B cell (primary cell): ENCODE data around the gene FAM234A. TPM values are rescaled to one million over a fixed set of nuclear protein-coding genes. Genes with fewer than 3 reads are reported as not detected.

Experiments used
- ATAC-seq: fragments of 200-7000 bp; cut with Tn5 transposase; one replicate; pipeline ENCODE4 v1.10.0; 2021; ENCODE audit warnings: low read depth, mild to moderate bottlenecking, moderate number of reproducible peaks, moderate library complexity
- CTCF ChIA-PET: fragments of 350-600 bp; sonication (Branson Sonifier 250); formaldehyde crosslinking; loops from one replicate; lab custom pipeline; 2021; ENCODE audit warnings: antibody characterized with exemption, inconsistent platforms; lab: Charles Lee
- POLR2A ChIA-PET: fragments of 350-600 bp; sonication (Branson Sonifier 250); formaldehyde crosslinking; loops from one replicate; lab custom pipeline; 2021; ENCODE audit warnings: antibody characterized with exemption; lab: Charles Lee
- DNase-seq: peaks from one replicate; pipeline ENCODE4 v3.0.0; 2013
- H2AFZ ChIP-seq: 2 replicates; pipeline ENCODE4 v1.6.1; 2012; ENCODE audit warnings: mild to moderate bottlenecking, low read depth, low read length; ENCODE audit not compliant: insufficient read depth, poor library complexity, severe bottlenecking
- H3K27ac ChIP-seq, 2 donors: 1 replicate in 1 of 2; 2 replicates in 1 of 2; pipeline ENCODE4 v1.5.1; 2012 to 2013; ENCODE audit warnings: low read length in 2 of 2, mild to moderate bottlenecking in 2 of 2, moderate library complexity in 1 of 2
- H3K27me3 ChIP-seq, 4 experiments: fragments of 200-600 bp in 1 of 4; sonication (generic) in 1 of 4; replicated peaks in 1 of 4; 1 replicate in 2 of 4; 2 replicates in 2 of 4; pipeline versions ENCODE4 v1.6.1 to v1.7.0; 2013 to 2016; ENCODE audit warnings: low read length in 3 of 4, mild to moderate bottlenecking in 2 of 4, mixed read lengths in 1 of 4, moderate library complexity in 1 of 4; ENCODE audit not compliant: insufficient read depth in 4 of 4, control insufficient read depth in 3 of 4; ENCODE audit errors: control extremely low read depth in 1 of 4
- H3K36me3 ChIP-seq, 2 experiments: replicated peaks in 1 of 2; 1 replicate in 1 of 2; 2 replicates in 1 of 2; pipeline versions ENCODE4 v1.6.1 to v1.7.1; 2013; ENCODE audit warnings: low read length in 1 of 2; ENCODE audit not compliant: insufficient read depth in 2 of 2, control insufficient read depth in 1 of 2; ENCODE audit errors: control extremely low read depth in 1 of 2, extremely low read depth in 1 of 2
- H3K4me1 ChIP-seq, 2 donors: fragments of 200-600 bp in 1 of 2; sonication (generic) in 1 of 2; 1 replicate in 1 of 2; 2 replicates in 1 of 2; pipeline versions ENCODE4 v1.5.1 to v1.6.1; 2013 to 2017; ENCODE audit warnings: low read length in 2 of 2; ENCODE audit not compliant: control insufficient read depth in 2 of 2, insufficient read depth in 2 of 2
- H3K4me2 ChIP-seq: replicated peaks from 2 replicates; pipeline ENCODE3; 2012; ENCODE audit warnings: mild to moderate bottlenecking, low read depth, low read length; ENCODE audit not compliant: poor library complexity, severe bottlenecking
- H3K4me3 ChIP-seq, 5 experiments: fragments of 200-600 bp in 1 of 5; sonication (generic) in 1 of 5; 1 replicate in 3 of 5; 2 replicates in 2 of 5; pipeline versions ENCODE4 v1.5.1 to v1.7.0; 2011 to 2016; ENCODE audit warnings: low read length in 4 of 5, mild to moderate bottlenecking in 4 of 5, low read depth in 2 of 5, control low read depth in 1 of 5, moderate library complexity in 1 of 5; ENCODE audit not compliant: insufficient read depth in 1 of 5; ENCODE audit errors: control extremely low read depth in 1 of 5, extremely low read depth in 1 of 5
- H3K79me2 ChIP-seq: fragments of 200-600 bp; sonication (generic); one replicate; pipeline ENCODE4 v1.6.0; 2016; ENCODE audit warnings: low read length; ENCODE audit not compliant: control insufficient read depth, insufficient read depth
- H3K9ac ChIP-seq: fragments of 200-600 bp; sonication (generic); 2 replicates; pipeline ENCODE4 v1.6.1; 2017; ENCODE audit warnings: mild to moderate bottlenecking, low read length, moderate library complexity
- H3K9me3 ChIP-seq, 3 donors: one replicate each; pipeline versions ENCODE4 v1.6.1 to v1.7.1; 2013; ENCODE audit warnings: low read length in 2 of 3; ENCODE audit not compliant: control insufficient read depth in 2 of 3, insufficient read depth in 1 of 3; ENCODE audit errors: control extremely low read depth in 1 of 3
- H4K20me1 ChIP-seq: 2 replicates; pipeline ENCODE4 v1.6.0; 2012; ENCODE audit warnings: mild to moderate bottlenecking, low read length; ENCODE audit not compliant: insufficient read depth, control insufficient read depth, poor library complexity, severe bottlenecking
- H3K27ac Mint-ChIP-seq: one replicate; pipeline ENCODE4 v1.8.0; 2021; ENCODE audit warnings: mixed read lengths
- H3K27me3 Mint-ChIP-seq: one replicate; pipeline ENCODE4 v1.8.0; 2021; ENCODE audit warnings: mixed read lengths
- H3K4me1 Mint-ChIP-seq: one replicate; pipeline ENCODE4 v1.8.0; 2021; ENCODE audit warnings: mixed read lengths
- H3K4me3 Mint-ChIP-seq: one replicate; pipeline ENCODE4 v1.8.0; 2021; ENCODE audit warnings: mixed read lengths
- H3K9me3 Mint-ChIP-seq: one replicate; pipeline ENCODE4 v1.8.0; 2022; ENCODE audit warnings: mixed read lengths; ENCODE audit not compliant: insufficient read depth
- EZH2 ChIP-seq: IDR thresholded peaks from 2 replicates; pipeline ENCODE4 v1.6.1; 2012; ENCODE audit warnings: borderline replicate concordance, low read depth, mild to moderate bottlenecking, moderate library complexity, low read length; ENCODE audit not compliant: insufficient read depth, poor library complexity, severe bottlenecking
- WGBS: methylation state at CpG from one replicate; pipeline ENCODE4 v1.1.5; 2013; ENCODE audit warnings: missing lambda C conversion rate; ENCODE audit not compliant: insufficient coverage; 5-methylcytosine and 5-hydroxymethylcytosine counted together
- intact Hi-C: fragments of 100-400 bp; cut with micrococcal nuclease; formaldehyde crosslinking; loops from one replicate; pipeline ENCODE4 v1.10.0; 2022
- polyA plus RNA-seq: library from polyadenylated mRNA; depleted of rRNA; stranded (reverse); fragments of >200 nt; gene quantifications from 2 replicates; pipeline ENCODE4 v1.2.3, GENCODE V29; 2012
- total RNA-seq, 2 donors: library from RNA; stranded (reverse); fragments of 120-200 nt in 1 of 2; gene quantifications; 1 replicate in 1 of 2; 2 replicates in 1 of 2; pipeline versions ENCODE4 v1.2.3 to v1.2.4, GENCODE V29; 2013 to 2022
- TF ChIP-seq, protein P1 (sequence below): fragments of 200-600 bp; IDR thresholded peaks from one replicate; pipeline ENCODE4 v1.8.0; 2022; ENCODE audit warnings: antibody characterized with exemption, mild to moderate bottlenecking

Gene FAM234A
- total and polyA plus RNA-seq, 2 donors (not counting 1 experiment from before 2014, with no cell fraction given) = 35.1 to 42.9 TPM

DNA sequence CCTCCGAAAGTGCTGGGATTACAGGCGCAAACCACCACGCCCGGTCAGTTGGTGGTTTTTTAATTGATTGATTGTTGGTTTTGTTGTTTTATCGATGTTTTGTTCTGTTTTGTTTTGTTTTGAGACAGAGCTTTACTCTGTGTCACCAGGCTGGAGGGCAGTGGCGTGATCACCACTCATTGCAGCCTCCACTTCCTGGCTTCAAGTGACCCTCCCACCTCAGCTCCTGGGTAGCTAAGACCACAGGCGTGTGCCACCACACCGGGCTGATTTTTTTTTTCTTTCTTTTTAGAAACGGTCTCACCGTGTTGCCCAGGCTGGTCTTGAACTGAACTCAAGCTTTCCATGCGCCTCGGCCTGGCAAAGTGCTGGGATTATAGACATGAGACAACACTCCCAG, 12.4 kb downstream of the FAM234A start:
- DNase-seq = no peak
- Histone ChIP-seq H3K27ac (no peak overlapping the region), H3K9ac (no peak overlapping the region), H3K4me2 (no peak overlapping the region), H3K9me3 (no peaks in the 10 kb centered on the region), H3K4me3 (no peak overlapping the region), H3K4me1 (peaks cover 0 to 1% of the 10 kb centered on the region in 2 donors), H3K27me3 (no peaks in the 10 kb centered on the region), H2AFZ (no peak overlapping the region), H4K20me1 (peaks cover 10% of the 10 kb centered on the region), H3K36me3 (peaks cover 0 to 6% of the 10 kb centered on the region in 2 experiments), H3K79me2 (peaks cover 67% of the 10 kb centered on the region)
- ChIA-PET POLR2A (no interaction called here), CTCF (no interaction called here)
- WGBS = 93% methylated on average over 8 of the region's 12 CpGs
- Mint-ChIP-seq H3K27ac (no peak overlapping the region), H3K4me3 (no peak overlapping the region), H3K4me1 (peaks cover 5% of the 10 kb centered on the region), H3K9me3 (no peaks in the 10 kb centered on the region), H3K27me3 (no peaks in the 10 kb centered on the region)
- TF ChIP-seq EZH2 = no peak
- TF ChIP-seq, protein P1, sequence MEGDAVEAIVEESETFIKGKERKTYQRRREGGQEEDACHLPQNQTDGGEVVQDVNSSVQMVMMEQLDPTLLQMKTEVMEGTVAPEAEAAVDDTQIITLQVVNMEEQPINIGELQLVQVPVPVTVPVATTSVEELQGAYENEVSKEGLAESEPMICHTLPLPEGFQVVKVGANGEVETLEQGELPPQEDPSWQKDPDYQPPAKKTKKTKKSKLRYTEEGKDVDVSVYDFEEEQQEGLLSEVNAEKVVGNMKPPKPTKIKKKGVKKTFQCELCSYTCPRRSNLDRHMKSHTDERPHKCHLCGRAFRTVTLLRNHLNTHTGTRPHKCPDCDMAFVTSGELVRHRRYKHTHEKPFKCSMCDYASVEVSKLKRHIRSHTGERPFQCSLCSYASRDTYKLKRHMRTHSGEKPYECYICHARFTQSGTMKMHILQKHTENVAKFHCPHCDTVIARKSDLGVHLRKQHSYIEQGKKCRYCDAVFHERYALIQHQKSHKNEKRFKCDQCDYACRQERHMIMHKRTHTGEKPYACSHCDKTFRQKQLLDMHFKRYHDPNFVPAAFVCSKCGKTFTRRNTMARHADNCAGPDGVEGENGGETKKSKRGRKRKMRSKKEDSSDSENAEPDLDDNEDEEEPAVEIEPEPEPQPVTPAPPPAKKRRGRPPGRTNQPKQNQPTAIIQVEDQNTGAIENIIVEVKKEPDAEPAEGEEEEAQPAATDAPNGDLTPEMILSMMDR = no peak
- no peak for ATAC-seq
- intact Hi-C loops = no loop called here

DNA sequence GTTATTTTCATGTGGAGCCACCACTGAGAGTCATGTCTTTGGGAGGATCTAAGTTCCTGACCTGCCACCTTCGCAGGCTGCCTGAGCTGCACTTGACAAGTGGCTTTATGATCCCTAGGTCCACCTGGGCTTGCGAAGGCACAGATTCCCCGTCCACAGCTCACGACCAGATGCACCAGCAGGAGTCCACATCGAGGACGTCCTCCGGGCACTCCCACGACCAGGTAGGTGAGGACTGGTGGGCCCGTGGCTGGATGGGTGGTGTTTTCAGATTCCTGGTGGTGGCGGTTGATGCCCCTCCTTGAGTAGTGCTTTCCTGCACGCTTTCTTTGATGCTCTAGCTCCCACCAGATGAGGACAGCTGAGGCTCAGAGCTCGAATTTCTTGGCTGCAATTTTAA, 14.8 kb downstream of the FAM234A start:
- intact Hi-C loops = no loop called here
- DNase-seq = no peak

More for the DNA sequence above, 14.8 kb downstream of the FAM234A start:
- Mint-ChIP-seq H3K4me3 (no peak overlapping the region), H3K27me3 (no peaks in the 10 kb centered on the region), H3K9me3 (no peaks in the 10 kb centered on the region), H3K27ac (no peak overlapping the region), H3K4me1 (peaks cover 8% of the 10 kb centered on the region)
- H3K9ac ChIP-seq = no peak overlapping the region
- peaks cover 9 to 17% of the 10 kb centered on the region in 2 donors for H3K4me1 ChIP-seq
- H3K9me3 ChIP-seq = no peaks in the 10 kb centered on the region
- no peaks in the 10 kb centered on the region for H4K20me1 ChIP-seq
- H3K36me3 ChIP-seq = peaks cover 0 to 14% of the 10 kb centered on the region in 2 experiments
- no peak overlapping the region for H3K27ac ChIP-seq
- TF ChIP-seq, protein P1 = no peak
- no peak for TF ChIP-seq EZH2
- peaks cover 56% of the 10 kb centered on the region for H3K79me2 ChIP-seq
- H2AFZ ChIP-seq = no peak overlapping the region
- H3K4me2 ChIP-seq = no peak overlapping the region
- H3K4me3 ChIP-seq = no peak overlapping the region
- CTCF ChIA-PET = no interaction called here
- ATAC-seq = no peak
- WGBS = 95% methylated on average over 12 of the region's 12 CpGs
- POLR2A ChIA-PET = no interaction called here
- H3K27me3 ChIP-seq = no peaks in the 10 kb centered on the region
